Ascending aorta (tissue), 2 donors: ENCODE data around the gene THEM5. TPM values are rescaled to one million over a fixed set of nuclear protein-coding genes. Genes with fewer than 3 reads are reported as not detected.

Experiments used
- DNase-seq, 2 donors: peaks; one replicate each; pipeline ENCODE4 v3.0.0-alpha.2; 2019; ENCODE audit warnings: low spot score in 2 of 2
- H3K27ac ChIP-seq, 2 donors: fragments of 200-600 bp; sonication (generic); one replicate each; pipeline ENCODE4 v1.5.1; 2016 to 2017; ENCODE audit warnings: mild to moderate bottlenecking in 1 of 2
- H3K27me3 ChIP-seq: fragments of 200-600 bp; sonication (generic); one replicate; pipeline ENCODE4 v1.5.1; 2017
- H3K36me3 ChIP-seq, 2 donors: fragments of 200-600 bp; sonication (generic); one replicate each; pipeline ENCODE4 v1.5.1; 2016
- H3K4me1 ChIP-seq, 2 donors: fragments of 200-600 bp; sonication (generic); one replicate each; pipeline ENCODE4 v1.5.1; 2016 to 2017; ENCODE audit warnings: mild to moderate bottlenecking in 1 of 2
- H3K4me3 ChIP-seq, 2 donors: fragments of 200-600 bp; sonication (generic); one replicate each; pipeline ENCODE4 v1.5.1; 2016 to 2017; ENCODE audit warnings: mild to moderate bottlenecking in 1 of 2
- H3K9me3 ChIP-seq, 2 donors: fragments of 200-600 bp; sonication (generic); one replicate each; pipeline ENCODE4 v1.5.1; 2016
- intact Hi-C: fragments of 100-400 bp; cut with DNase I; formaldehyde crosslinking; loops from one replicate; pipeline ENCODE4 v1.15.1; 2023
- total RNA-seq: library from RNA; depleted of rRNA; stranded (reverse); fragments of >200 nt; gene quantifications from one replicate; pipeline ENCODE4 v1.1.0, GENCODE V29; 2016
- TF ChIP-seq, protein P1 (sequence below), 3 experiments: fragments of 200-600 bp in 2 of 3; fragments of 450-650 bp in 1 of 3; sonication (generic) in 2 of 3; IDR thresholded peaks; one replicate each; pipeline ENCODE4 v1.5.1; 2016 to 2019; ENCODE audit warnings: antibody characterized with exemption in 3 of 3, mild to moderate bottlenecking in 1 of 3, moderate library complexity in 1 of 3

Gene THEM5
- total RNA-seq, 1 donor from 2014 or later, result not detected

DNA sequence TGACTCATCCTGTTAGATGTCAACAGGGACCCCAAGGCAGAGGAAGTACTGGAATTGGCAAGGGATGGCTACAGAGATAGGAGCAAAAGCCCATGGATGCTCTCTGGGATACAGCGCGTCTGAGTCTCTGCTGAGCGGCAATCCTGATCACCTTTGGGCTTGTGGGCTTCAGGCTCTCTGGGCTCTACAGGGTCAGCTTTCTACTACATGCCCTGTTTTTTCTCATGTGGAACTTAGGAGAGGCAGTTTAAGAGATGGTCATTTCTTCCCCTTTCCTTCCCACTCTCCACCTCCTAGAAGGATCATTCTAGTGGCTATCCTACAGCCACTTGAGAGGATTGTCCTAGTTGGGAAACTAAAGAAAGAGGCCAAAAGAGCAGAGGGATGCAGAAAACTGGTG is 49.6 kb downstream of the THEM5 start:
- H3K27me3 ChIP-seq, result no peaks in the 10 kb centered on the region
- intact Hi-C loops, result no loop called here
- TF ChIP-seq, protein P1, sequence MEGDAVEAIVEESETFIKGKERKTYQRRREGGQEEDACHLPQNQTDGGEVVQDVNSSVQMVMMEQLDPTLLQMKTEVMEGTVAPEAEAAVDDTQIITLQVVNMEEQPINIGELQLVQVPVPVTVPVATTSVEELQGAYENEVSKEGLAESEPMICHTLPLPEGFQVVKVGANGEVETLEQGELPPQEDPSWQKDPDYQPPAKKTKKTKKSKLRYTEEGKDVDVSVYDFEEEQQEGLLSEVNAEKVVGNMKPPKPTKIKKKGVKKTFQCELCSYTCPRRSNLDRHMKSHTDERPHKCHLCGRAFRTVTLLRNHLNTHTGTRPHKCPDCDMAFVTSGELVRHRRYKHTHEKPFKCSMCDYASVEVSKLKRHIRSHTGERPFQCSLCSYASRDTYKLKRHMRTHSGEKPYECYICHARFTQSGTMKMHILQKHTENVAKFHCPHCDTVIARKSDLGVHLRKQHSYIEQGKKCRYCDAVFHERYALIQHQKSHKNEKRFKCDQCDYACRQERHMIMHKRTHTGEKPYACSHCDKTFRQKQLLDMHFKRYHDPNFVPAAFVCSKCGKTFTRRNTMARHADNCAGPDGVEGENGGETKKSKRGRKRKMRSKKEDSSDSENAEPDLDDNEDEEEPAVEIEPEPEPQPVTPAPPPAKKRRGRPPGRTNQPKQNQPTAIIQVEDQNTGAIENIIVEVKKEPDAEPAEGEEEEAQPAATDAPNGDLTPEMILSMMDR (IDR thresholded peaks at IDR 0.05), result no peak
- H3K4me1 ChIP-seq, result no peaks in the 10 kb centered on the region
- H3K9me3 ChIP-seq, result no peaks in the 10 kb centered on the region
- DNase-seq, result no peak
- no peak overlapping the region for H3K4me3 ChIP-seq
- no peak overlapping the region for H3K27ac ChIP-seq
- H3K36me3 ChIP-seq, result no peaks in the 10 kb centered on the region

DNA sequence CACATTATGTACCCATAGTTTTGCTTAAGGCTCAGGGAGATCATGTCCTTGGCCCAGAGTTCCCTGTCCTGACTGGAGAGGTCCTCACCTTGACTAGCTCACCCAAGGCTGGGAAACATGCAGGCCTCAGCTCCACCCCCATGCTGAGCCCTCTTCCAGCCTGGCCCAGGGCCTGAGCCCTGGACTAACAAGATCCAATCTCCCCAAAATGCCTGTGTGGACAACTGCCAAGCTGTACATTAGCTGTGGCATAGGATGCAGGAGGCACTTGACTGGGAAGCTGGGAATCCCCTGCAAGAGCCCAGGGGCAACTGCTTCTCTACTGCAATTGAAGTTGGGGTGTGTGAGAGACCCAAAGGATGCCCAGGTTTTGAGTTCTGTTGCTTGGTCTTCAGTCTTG is 50.3 kb downstream of the THEM5 start:
- TF ChIP-seq, protein P1 (IDR thresholded peaks at IDR 0.05), result no peak
- H3K4me1 ChIP-seq, result no peaks in the 10 kb centered on the region
- no peak overlapping the region for H3K4me3 ChIP-seq
- no peaks in the 10 kb centered on the region for H3K27me3 ChIP-seq
- peak in 1 of 2 donors; percentile 35 for DNase-seq
- no peaks in the 10 kb centered on the region for H3K36me3 ChIP-seq
- H3K27ac ChIP-seq, result no peak overlapping the region
- no peaks in the 10 kb centered on the region for H3K9me3 ChIP-seq
- intact Hi-C loops, result no loop called here

DNA sequence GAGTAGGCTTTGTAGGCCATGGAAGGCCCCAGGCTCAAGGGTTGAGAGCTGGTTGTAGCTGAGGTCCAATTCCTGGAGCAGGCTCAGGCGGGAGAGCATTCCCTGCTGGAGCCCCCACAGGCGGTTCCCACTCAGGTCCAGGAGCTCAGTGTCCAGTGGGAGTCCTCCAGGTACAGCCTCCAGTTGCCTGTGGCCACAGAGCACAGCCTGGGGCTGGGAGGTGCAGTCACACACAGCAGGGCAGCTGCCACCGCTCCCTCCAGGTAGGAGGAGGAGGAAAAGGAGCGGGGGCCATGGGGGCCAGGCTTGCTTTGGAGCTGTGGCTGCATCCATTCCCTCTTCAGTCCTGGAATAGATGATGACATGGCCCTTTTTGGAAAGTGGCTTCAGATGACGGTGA is 51.1 kb downstream of the THEM5 start:
- no peak overlapping the region for H3K27ac ChIP-seq
- TF ChIP-seq, protein P1 (IDR thresholded peaks at IDR 0.05), result no peak
- peak in 1 of 2 donors; percentile 50 for DNase-seq
- H3K36me3 ChIP-seq, result no peaks in the 10 kb centered on the region
- H3K27me3 ChIP-seq, result no peaks in the 10 kb centered on the region
- no peaks in the 10 kb centered on the region for H3K4me1 ChIP-seq
- intact Hi-C loops, result no loop called here
- H3K9me3 ChIP-seq, result no peaks in the 10 kb centered on the region
- no peak overlapping the region for H3K4me3 ChIP-seq

DNA sequence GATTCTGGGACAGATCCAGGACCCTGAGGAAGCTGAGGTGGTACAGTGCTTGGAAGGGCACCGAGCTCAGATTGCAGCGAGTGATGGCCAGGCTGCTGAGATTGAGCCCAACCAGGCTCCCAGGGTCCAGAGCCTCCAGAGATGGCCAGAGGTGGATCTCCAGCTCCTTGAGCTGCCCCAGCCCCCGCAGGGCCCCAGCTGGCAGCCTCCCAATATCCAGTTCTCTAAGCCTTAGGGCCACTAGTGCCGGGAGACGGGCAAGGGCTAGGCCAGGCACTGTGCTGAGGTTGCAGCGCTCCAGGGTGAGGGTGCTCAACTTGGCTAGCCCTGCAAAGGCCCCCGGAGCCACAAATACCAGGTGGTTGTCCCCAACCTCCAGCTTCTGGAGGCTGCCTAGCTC is 51.7 kb downstream of the THEM5 start:
- Histone ChIP-seq H3K9me3 (no peaks in the 10 kb centered on the region), H3K4me1 (no peaks in the 10 kb centered on the region), H3K27me3 (no peaks in the 10 kb centered on the region), H3K27ac (no peak overlapping the region), H3K36me3 (no peaks in the 10 kb centered on the region), H3K4me3 (no peak overlapping the region)
- intact Hi-C loops, result no loop called here
- DNase-seq, result peak in 1 of 2 donors; percentile 47
- TF ChIP-seq, protein P1 (IDR thresholded peaks at IDR 0.05), result no peak

DNA sequence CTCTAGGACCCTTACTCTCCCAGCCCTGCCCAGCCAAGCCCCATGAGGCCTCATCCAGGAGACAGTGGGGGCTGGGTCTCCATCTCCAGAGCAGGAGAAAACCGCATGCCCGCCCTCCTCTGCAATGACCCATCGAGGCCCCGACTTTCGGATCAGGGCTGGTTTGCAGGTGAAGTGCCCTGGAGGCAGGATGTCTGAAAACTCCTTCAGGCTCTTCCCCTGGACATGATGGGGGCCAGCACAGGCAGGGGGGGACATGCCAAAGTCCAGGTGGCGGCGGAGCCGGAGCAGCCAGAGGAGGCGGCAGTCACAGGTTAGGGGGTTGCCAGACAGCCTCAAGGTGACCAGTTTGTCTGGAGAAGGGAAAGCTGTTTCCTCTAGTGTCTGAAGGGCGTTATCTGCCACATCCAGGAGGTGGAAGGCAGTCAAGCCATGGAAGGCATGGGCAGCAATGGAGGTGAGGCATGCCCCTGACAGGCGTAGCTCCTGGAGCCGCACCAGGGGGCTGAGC is 52.1 kb downstream of the THEM5 start:
- no peaks in the 10 kb centered on the region for H3K36me3 ChIP-seq
- peak in 1 of 2 donors; percentile 37 for DNase-seq
- H3K27ac ChIP-seq, result no peak overlapping the region
- no peaks in the 10 kb centered on the region for H3K27me3 ChIP-seq
- H3K4me3 ChIP-seq, result no peak overlapping the region
- no peaks in the 10 kb centered on the region for H3K9me3 ChIP-seq
- TF ChIP-seq, protein P1 (IDR thresholded peaks at IDR 0.05), result no peak
- H3K4me1 ChIP-seq, result no peaks in the 10 kb centered on the region
- intact Hi-C loops, result no loop called here

DNA sequence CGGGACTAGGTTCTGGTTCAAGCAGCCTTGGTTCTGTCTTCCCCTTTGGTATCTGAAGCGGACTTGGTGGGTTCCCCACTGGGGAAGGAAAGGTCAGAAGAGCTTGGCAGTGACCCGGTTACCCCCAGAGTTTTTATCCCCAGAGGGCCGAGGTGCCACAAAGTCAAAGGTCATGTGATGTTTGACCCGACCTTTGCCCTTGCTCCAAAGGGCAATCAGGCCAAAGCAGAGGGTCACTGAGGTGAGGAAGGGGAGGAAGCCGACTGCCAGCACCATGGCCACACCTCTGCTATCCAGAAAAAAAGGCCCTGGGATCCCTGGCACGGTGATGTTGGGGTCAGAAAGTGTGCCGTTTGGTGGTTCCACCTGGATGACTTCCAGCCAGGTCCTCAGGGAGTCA is 52.7 kb downstream of the THEM5 start:
- DNase-seq, result peak in 1 of 2 donors; percentile 60
- Histone ChIP-seq H3K4me3 (no peak overlapping the region), H3K4me1 (no peaks in the 10 kb centered on the region), H3K36me3 (no peaks in the 10 kb centered on the region), H3K9me3 (no peaks in the 10 kb centered on the region), H3K27me3 (no peaks in the 10 kb centered on the region), H3K27ac (no peak overlapping the region)
- intact Hi-C loops, result no loop called here
- TF ChIP-seq, protein P1 (IDR thresholded peaks at IDR 0.05), result no peak
